ENCODE data around the gene LCA5.
"Not testable (repeated sequence)": the region's sequence is repeated elsewhere in the genome, so short reads cannot be mapped to it uniquely, and the experiment has no call there.

LCA5 gene

DNA sequence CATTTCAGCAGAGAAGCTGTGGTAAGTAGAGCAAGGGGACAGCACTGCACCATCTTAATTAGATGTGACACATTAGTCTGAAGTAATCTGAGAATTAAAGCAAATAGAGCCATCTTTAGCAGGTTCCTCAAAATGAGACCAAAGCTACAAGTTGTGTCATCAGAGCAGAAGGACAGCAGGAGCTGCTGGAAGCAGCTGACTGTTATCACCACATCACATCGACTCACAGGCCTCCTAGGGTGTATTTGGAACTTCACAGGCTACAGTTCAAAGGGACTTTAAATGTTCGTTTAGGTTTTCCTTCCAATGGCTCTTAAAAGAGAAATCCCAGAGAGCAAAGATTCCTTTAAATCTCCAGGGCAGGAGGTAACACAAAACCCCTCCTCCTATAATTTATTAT, 69.5 kb downstream of the LCA5 start:
- no peak for TF ChIP-seq POLR2A (IDR thresholded peaks at IDR 0.05; ENCODE audit: low read length)
- TF ChIP-seq GATA1 (IDR thresholded peaks at IDR 0.05; ENCODE audit: low read depth, low read length): no peak
- peak; percentile 59 to 67 for DNase-seq

- DNase-seq: peak; percentile 12
- TF ChIP-seq POLR2A (IDR thresholded peaks at IDR 0.05; ENCODE audit: low read length): no peak
- TF ChIP-seq GATA1 (IDR thresholded peaks at IDR 0.05; ENCODE audit: low read depth, low read length): no peak
These were observed 70.9 kb downstream of the LCA5 start for GRCh38 chr6:79466207-79466834.

- no peak for DNase-seq
- no peak for TF ChIP-seq GATA1 (IDR thresholded peaks at IDR 0.05; ENCODE audit: low read depth, low read length)
These were observed 71.8 kb downstream of the LCA5 start for GRCh38 chr6:79465381-79465780.

GRCh38 chr6:79463621-79464050, 73.6 kb downstream of the LCA5 start:
- no peak for DNase-seq
- TF ChIP-seq GATA1 (IDR thresholded peaks at IDR 0.05; ENCODE audit: low read depth, low read length): no peak
- no peak for TF ChIP-seq POLR2A (IDR thresholded peaks at IDR 0.05; ENCODE audit: low read length)

- TF ChIP-seq GATA1 (IDR thresholded peaks at IDR 0.05; ENCODE audit: low read depth, low read length) (no peak), POLR2A (IDR thresholded peaks at IDR 0.05; ENCODE audit: low read length) (no peak)
- no peak for DNase-seq
These were observed 76.0 kb downstream of the LCA5 start for GRCh38 chr6:79461205-79461604.

GRCh38 chr6:79455446-79455845, 81.8 kb downstream of the LCA5 start:
- TF ChIP-seq GATA1 (IDR thresholded peaks at IDR 0.05; ENCODE audit: low read depth, low read length) (no peak), POLR2A (IDR thresholded peaks at IDR 0.05; ENCODE audit: low read length) (no peak)

GRCh38 chr6:79453558-79454042, 83.6 kb downstream of the LCA5 start:
- TF ChIP-seq GATA1 (IDR thresholded peaks at IDR 0.05; ENCODE audit: low read depth, low read length) (no peak), POLR2A (IDR thresholded peaks at IDR 0.05; ENCODE audit: low read length) (no peak)
- no peak for DNase-seq

More at GRCh38 chr6:79455446-79455845, 81.8 kb downstream of the LCA5 start:
- DNase-seq: no peak

GRCh38 chr6:79450984-79451383, 86.2 kb downstream of the LCA5 start:
- DNase-seq: no peak
- TF ChIP-seq GATA1 (IDR thresholded peaks at IDR 0.05; ENCODE audit: low read depth, low read length) (no peak), POLR2A (IDR thresholded peaks at IDR 0.05; ENCODE audit: low read length) (no peak)

DNA sequence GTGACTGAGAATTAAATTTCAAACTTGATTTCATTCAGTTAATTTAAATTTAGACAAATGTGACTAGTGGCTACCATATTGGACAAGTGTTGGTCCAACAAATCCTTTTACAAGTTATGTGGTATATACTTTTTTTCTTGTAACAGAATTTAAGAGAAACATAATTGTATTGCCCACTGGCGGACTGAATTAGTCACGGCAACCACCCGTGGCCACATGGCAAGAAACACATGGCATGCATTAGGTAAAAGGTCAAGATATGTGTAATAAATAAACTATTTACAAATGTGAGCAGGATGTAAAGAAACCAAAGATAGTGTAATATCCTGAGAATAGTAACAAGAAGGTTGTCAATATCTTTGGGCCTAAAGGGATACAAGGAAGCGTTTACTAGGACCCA, 91.2 kb downstream of the LCA5 start:
- TF ChIP-seq GATA1 (IDR thresholded peaks at IDR 0.05; ENCODE audit: low read depth, low read length) (no peak), POLR2A (IDR thresholded peaks at IDR 0.05; ENCODE audit: low read length) (no peak)
- no peak for DNase-seq

GRCh38 chr6:79443876-79444275, 93.4 kb downstream of the LCA5 start:
- DNase-seq: not testable (repeated sequence)

- no peak for DNase-seq
- TF ChIP-seq GATA1 (IDR thresholded peaks at IDR 0.05; ENCODE audit: low read depth, low read length) (no peak), POLR2A (IDR thresholded peaks at IDR 0.05; ENCODE audit: low read length) (no peak)
These were observed 96.0 kb downstream of the LCA5 start for GRCh38 chr6:79441192-79441591.

DNA sequence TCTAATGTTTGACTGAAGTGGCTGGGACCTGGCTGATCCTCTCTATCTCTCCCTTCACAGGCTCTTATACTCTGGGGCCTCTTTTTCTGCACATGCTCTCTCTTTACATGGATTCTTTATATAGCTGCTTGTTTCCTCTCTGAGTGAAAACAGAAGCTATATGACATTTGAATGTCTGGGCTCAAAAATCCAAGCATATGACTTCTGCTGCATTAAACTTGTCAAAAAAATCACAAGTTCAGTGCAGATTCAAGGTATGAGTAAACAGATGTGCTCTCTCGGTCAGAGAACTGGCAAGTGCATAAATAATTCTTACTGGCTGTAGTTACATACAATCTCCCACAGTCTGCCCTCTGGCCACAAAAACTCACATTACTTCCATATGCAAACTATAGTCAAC, 96.6 kb downstream of the LCA5 start:
- no peak for DNase-seq
- TF ChIP-seq POLR2A (IDR thresholded peaks at IDR 0.05; ENCODE audit: low read length) (no peak), GATA1 (IDR thresholded peaks at IDR 0.05; ENCODE audit: low read depth, low read length) (no peak)

GRCh38 chr6:79438030-79438429, 99.2 kb downstream of the LCA5 start:
- TF ChIP-seq GATA1 (IDR thresholded peaks at IDR 0.05; ENCODE audit: low read depth, low read length): no peak
- no peak for TF ChIP-seq POLR2A (IDR thresholded peaks at IDR 0.05; ENCODE audit: low read length)
- no peak for DNase-seq

- no peak for DNase-seq
- TF ChIP-seq GATA1 (IDR thresholded peaks at IDR 0.05; ENCODE audit: low read depth, low read length): no peak
- no peak for TF ChIP-seq POLR2A (IDR thresholded peaks at IDR 0.05; ENCODE audit: low read length)
These were observed 101.0 kb downstream of the LCA5 start for GRCh38 chr6:79436241-79436640.

- no peak for TF ChIP-seq GATA1 (IDR thresholded peaks at IDR 0.05; ENCODE audit: low read depth, low read length)
- no peak for TF ChIP-seq POLR2A (IDR thresholded peaks at IDR 0.05; ENCODE audit: low read length)
- DNase-seq: no peak
These were observed 101.5 kb downstream of the LCA5 start for GRCh38 chr6:79435746-79436145.
